GM18867 (cell line): ENCODE results near the gene NEUROG1.
"Not testable (repeated sequence)": the region's sequence is repeated elsewhere in the genome, so short reads cannot be mapped to it uniquely, and the experiment has no call there.

Source experiments
- ATAC-seq: cut with Tn5 transposase; IDR thresholded peaks from one replicate; pipeline ENCODE4 v1.9.1; 2021; ENCODE audit warnings: mild to moderate bottlenecking, moderate library complexity; ENCODE audit not compliant: unreplicated experiment

The NEUROG1 gene

DNA sequence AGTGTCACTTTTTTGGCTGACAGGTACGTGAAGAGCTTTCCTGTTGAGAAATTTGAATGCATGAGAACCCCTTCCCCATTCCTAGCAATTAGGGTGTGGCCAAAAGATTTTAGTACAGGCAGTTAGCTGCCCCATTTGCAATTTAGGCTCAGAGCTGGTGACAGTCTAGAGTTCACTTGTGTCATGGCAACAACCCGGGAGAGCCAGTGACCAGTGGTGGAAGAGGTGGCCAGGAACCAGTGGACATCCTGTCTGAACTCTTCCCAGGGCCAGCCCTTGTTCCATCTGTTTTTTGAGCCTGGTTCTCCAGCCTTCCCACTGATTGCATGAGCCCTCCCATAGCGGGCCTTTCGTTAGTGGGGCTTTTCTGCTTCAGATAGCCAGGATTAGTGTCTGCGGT is 2.5 kb upstream of the NEUROG1 start:
- no peak for ATAC-seq

DNA sequence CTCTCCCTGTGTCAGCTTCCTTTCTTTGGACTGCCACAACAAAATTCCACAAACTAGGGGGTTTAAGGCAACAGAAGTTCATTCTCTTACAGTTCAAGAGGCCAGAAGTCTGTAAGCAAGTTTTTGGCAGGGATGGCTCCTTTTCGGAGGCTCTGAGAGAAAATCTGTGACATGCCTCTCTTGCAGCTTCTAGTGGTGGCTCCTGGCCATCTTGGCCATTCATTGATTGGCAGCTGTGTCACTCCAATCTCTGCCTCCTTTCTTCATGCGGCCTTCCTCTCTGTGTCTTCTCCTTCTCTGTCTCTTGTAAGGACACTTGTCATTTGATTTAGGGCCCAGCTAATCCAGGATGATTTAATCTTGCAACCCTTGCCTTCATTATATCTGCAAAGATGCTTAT is 2.0 kb upstream of the NEUROG1 start:
- no peak for ATAC-seq

DNA sequence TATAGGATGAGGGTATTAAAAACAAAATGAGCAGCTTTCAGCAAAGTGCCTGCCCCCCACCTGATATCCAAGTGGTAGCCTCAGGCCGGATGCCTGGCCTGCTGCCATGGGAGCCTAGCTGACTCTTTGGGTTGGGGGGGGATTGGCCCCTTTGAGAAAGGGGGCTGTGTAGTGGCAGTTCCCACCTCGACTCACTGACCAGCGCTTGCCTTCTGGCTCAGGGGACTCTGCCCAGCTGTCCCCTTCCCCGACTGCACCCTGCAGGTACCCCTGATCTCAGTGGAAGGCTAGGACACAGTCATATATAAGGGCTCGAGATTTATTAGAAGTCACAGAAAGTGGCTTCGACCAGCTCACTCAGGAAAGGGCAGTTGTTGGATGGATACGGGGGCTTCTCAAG is 1.5 kb upstream of the NEUROG1 start:
- ATAC-seq, result no peak

DNA sequence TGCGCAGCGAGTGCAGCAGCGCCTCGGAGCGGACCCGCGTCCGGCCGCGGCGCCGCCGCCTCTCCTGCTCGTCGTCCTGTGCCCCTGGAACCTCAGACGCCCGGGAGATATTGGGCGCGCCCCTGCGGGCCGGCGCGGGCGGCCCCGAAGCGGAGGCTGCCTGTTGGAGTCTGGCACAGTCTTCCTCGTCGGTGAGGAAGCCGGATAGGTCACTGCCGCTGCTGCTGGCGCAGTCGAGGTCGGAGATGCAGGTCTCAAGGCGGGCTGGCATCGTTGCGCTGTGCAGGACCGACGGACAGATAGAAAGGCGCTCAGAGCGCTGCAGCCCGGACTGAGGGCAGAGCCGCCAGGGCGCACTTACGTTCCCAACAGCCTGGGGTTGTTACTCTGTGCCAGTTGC is 344 bp downstream of the NEUROG1 start:
- no peak for ATAC-seq

DNA sequence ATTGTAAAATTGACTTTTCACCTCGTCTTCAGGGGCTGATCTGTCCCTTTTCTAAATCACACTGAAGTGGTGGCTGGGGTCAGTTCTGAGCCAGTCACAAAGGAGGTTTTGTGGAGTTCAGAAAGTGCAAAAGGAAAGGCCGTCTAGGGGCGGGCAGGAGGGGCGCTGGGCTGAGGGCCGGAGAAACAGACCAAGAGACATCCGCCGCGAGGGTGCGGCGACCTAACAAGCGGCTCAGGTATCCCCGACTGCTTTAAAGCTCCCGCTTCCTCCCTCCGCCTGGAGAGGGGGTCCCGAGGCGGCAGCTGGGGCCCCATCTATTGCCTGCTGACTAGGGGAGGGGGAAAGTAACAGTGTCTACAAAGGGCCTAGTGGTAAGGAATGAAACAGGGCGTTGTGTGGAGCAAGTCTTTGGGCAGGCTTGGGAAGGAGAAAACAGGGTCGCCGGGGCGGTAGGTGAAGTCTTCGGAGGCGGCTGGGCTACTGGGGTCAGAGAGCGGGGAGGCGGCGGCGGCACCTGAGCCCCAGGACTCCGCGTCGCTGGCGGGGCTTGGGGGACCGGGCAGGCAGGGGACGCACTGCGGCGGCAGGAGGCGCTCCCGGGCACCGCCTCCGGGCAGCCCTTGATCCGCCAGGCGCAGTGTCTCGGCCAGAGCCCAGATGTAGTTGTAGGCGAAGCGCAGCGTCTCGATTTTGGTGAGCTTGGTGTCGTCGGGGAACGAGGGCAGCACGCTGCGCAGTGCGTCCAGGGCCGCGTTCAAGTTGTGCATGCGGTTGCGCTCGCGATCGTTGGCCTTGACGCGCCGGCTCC is 950 bp downstream of the NEUROG1 start:
- no peak for ATAC-seq

DNA sequence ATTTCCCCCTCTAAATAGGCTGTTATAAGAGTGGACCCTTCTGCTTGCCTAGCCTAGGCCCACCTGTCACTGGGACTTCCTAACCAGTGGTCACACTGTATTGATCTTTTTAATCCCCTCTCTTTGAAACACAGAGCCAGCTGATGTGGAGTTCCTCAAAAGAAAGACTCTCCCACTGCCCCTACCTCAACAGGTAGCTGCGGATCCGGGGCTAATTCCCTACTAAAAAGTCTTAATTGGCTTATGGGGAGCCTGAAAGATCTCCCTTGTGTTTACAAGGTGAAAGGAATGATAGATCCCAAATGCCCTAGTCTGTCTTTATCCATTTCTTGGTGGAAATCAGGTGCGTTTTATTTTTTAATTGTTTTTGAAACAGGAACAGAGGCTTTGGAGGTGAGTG is 2.0 kb downstream of the NEUROG1 start:
- no peak for ATAC-seq

DNA sequence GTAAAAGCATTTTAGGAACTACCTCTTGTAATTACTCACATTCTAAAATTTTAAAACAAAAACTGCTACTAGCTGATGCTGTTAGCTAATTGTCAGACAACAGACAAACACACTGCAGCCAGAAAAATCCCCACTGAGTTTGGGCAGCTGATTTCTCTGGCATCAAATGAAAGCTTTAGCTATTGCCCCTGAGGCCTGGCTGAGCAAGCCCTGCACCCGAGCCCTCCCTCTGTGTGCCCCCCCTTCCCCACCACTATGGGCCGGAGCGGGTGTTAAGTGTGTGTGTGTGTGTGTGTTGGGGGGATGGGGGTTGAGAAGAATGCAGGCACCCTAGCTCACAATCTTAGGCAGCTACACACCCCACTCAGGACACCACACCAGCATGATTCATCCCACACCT is 2.4 kb downstream of the NEUROG1 start:
- no peak for ATAC-seq

DNA sequence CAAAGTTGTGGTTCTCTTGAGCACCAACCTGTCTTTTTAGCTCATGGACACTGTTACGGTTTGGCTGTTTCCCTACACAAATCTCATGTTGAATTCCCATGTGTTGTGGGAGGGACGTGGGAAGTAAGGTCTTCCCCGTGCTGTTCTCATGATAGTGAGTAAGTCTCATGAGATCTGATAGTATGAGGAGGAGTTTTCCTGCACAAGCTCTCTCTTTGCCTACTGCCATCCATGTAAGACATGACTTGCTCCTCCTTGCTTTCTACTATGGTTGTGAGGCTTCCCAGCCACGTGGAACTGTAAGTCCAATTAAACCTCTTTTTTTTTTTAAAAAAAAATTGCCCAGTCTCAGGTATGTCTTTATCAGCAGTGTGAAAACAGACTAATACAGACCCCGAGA is 6.2 kb downstream of the NEUROG1 start:
- ATAC-seq, result not testable (repeated sequence)

DNA sequence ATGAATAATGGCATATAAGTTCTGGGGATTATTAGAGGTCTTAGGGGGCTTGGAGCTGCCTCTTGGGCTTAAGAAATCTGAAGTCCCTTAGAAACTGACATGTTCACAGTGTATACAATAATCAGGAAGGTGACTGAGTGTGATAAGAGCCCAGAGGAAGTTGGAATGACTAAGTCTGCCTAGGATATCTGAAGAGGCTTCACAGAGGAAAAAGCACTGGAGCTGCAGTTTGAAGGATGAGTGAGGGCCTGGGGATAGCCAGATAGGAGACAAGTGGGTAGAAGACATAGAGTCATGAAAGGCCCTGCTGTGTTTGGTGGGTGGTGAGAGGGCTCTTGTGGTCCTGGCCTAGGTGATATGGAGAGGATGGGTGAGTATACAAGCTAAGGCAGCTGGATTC is 8.8 kb downstream of the NEUROG1 start:
- no peak for ATAC-seq

DNA sequence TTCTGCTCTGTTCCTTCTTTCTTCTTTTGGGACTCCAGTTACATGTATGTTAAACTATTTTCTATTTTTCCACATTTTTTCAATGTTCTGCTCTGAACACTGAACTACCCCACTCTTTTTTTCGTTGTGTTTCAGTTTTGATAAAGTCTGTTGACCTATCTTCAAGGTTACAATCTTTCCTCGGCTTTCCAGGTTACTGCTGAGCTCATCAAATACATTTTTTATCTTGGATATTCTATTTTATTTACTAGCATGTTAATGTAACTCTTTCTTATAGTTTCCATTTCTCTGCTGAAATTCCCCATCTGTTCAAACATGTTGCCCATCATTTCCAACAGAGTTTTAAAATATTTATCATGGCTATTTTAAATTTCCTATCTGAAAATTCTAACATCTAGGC is 13.8 kb downstream of the NEUROG1 start:
- ATAC-seq, result no peak

DNA sequence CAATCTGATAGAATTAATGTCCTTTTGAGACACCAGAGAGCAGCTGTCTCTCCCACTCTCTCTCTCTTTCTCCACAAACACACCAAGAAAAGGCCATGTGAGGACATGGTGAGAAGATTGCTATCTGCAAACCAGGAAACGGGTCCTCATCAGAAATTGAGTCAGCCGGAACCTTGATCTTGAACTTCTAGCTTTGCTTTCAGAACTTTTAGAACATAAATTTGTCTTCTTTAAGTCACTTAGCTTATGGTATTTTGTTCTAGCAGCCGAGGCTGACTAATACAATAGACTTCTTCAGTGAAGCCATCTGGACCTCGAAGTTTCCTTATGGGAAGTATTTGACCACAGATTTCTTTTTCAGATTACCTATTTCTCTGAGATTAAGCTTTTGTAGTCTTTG is 18.1 kb downstream of the NEUROG1 start:
- no peak for ATAC-seq

DNA sequence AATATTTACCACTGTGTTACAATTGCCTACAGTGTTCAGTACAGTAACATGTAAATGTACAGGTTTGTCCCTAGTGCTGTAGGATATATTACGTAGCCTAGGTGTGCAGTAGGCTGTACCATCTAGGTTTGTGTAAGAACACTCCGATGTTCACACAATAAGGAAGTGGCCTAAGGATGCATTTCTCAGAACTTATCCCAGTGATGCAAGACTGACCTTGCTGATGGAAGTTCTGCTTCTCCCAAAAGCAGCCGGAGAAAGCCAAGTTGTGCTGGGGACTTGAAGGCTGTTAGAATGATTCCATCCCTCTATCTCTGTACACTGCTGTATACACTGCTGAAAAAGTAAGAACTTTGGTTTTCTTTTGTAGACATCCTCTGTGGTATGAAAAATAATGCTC is 21.6 kb downstream of the NEUROG1 start:
- no peak for ATAC-seq

DNA sequence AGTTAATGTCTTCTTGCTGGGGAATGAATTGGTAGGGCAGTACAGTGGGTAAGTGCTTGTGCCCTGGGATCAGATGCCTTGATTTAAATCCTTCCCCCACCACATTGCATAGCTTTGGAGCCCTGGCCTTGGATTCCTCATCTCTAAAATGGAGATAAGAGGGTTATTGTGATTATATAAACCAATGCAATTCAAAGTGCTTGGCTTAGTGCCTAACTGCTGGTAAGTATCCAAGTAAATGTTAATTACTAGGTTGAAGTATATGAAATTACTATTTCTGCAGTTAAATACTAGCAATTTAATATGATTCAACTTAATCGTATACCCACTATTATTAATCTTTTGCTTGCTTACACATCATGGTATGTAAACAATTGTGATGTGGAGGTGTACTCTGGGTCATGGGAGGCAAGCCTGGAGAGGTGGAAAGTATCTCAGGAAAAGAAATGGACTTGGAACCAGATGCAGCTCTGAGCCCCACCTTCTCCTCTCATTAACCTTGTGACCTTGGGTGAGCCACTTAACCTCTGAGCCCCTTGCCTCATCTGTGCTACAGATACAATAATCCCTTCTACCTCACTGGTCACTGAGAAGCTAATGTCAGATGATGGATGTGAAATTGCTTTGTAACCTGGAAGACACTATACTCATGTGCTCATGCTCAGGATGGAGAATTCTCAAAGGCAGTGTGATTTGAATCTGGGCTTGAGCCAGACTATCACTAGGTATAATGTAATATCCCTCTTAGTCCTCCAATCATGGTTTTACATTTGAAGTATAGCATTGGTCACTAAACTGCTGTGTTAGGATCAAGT is 23.8 kb downstream of the NEUROG1 start:
- ATAC-seq, result no peak

DNA sequence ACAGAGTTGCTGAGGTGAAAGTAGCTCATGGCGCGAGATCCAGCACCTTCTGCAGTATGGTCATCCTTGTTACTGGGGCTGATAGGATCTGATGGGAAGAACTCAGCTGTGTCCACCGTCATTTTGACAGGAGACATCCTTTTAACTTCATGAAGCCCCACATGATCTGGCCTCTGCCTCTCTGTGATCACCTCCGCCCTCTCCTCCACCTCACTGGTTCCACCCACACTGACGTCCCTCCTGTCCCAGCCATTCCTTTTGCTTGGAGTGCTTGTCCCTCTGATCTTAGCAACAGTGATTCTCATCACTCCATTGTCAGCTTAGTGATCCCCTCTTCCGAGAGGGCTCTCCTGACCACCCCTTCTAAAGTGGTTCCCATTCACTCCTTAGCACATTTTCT is 25.8 kb downstream of the NEUROG1 start:
- no peak for ATAC-seq

DNA sequence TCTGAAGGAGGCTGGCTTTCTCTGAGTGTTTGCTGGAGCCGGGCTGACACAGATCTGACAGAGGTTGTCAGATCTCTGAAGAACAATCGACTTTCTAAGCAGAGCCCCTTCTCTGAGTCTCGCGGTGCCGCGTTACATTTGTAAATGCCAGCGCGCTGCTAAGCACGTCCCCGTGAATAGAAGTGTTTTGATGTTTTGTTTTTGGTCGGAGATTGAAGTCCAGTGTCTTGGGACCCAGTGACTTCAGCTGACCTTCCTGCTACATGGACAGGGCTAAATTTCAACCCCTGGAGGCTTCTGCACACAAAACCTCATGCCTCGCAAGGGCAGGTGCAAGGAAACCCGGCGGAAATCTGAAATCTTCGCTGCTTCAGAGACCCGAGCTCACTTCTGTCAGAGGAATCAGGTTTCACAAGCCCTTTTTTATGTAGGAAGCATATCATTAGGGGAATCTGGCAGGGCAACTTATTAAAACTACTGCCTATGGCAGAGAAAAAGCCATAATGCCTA is 27.2 kb downstream of the NEUROG1 start:
- ATAC-seq, result no peak

DNA sequence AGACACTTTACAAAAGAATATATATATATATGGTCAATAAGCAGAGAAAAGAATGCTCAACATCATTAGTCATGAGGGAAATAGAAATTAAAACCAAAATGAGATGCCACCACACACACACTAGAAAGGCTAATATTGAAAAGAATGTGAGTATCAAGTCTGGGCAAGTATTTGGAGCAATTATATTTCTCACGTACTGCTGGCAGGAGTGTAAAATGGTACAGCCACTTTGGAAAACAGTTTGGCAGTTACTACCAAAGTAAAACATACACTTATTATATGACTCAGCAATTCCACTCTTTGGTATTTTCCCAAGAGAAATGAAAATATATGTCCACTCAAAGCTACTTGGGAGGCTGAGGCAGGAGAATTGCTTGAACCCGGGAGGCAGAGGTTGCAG is 29.8 kb downstream of the NEUROG1 start:
- no peak for ATAC-seq

DNA sequence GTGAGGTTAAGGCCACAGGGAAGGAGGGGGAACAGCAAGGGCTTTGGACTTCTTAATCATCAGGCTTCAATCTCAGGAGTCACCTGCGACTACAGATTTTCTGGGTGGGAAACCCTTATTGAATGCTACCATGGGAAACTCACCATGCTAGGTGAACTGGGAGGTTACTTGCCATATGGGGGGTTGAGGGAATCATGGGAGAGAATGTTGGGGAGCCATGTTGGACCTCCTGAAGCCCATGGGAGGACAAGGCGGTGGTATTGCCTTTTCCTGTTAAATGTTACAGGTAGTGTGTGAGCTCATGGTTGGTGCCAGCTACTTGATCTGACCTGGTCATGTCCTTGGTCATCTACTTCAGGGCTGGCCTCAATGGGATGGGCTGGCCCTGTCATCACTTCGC is 31.4 kb downstream of the NEUROG1 start:
- ATAC-seq, result no peak

DNA sequence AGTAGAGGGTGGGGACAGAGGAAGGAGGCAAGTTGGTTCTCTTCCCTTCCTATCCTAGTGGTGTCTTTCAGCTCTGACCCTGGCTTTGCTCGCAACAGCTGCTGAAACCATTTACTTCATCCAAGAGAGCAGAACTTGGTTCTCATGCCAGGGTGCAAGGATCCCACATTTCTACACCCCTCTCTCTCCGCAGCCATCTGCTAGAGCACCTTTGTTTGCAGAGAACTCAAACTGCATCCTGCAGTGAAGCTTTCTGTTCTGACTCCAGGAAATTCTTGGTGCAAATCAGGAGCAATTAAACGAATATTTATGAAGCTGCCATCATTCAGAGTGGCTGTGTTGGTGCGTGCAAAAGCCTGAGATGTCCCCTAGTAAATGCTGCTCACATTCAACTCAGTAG is 31.9 kb downstream of the NEUROG1 start:
- ATAC-seq, result no peak

DNA sequence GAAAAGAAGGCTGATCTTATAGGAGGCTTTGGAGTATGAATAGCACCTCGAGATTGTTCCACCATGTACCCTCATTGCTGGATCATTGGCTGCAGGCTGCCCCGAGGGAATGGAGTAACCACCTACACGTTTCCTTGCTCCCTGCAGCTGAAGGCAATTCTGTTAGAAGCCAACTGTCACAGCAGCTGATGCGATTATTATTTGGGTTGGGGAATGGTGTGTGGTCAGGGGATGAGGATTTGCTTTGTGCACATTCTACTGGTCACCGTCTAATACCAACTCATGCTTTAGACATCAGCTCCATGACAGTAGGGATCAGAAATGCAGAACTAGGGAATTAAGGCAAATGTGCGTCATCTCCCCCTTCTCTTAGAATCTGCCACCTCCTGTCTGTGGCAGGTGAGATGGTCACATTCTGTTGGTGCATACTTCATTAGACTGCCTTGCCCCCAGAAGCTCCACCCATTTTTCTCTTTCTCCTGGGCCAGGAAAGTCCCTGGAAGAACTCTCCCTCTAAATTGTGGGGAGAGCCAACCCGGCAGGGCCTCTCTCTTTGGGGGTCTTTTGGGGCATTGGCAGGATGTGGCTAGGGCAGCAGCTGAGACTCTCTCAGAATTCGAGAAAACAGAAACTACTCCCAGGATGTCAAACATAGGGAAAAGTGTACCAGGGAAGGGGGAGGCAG is 32.8 kb downstream of the NEUROG1 start:
- no peak for ATAC-seq

DNA sequence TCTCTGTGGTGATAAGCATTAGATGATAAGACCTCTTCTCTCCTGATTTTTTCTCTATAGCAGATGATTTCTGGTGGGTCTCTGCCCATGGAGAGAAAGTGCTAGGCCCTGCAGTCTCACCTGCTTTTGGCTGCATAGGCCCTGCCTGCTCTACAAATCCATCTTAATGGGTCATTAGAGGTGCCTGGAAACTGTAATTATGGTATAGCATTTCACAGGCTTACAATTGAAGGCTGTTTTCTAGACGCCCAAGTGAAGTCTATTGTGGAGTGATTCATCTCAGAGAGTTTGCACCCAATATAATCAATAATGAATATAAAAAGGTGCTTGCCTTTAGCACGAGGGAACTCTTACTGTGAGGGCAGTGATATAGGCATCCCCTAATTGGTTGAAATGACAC is 33.8 kb downstream of the NEUROG1 start:
- ATAC-seq, result no peak

DNA sequence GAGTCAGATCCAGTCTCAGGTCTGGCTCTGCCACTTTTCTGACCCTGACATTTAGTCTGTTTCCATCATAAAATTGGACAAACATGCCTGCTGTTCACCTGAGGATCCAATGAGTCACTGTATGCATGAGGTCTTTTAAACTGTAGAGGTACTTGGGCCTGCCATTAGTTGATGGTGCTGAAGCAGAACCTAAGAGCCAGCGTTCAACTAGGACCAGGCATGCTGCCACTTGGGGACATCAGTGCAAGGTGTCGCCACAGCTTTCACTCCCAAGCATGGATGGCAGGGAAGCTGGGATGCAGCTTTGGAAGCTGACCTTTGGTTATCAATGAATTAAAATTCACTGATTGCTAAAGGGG is 37.1 kb downstream of the NEUROG1 start:
- ATAC-seq, result no peak
